T-helper 2 cell (primary cell): ENCODE measurements around the gene RBM19.
"Not testable (repeated sequence)": the region's sequence is repeated elsewhere in the genome, so short reads cannot be mapped to it uniquely, and the experiment has no call there.

Experiments
- DNase-seq, 5 experiments: peaks; one replicate each; pipeline versions ENCODE4 v3.0.0 to v3.0.0-alpha.2; 2012 to 2022
- total RNA-seq, 2 donors: gene quantifications; one replicate each; lab custom pipeline; 2026; lab: John Stamatoyannopoulos, UW

The RBM19 gene
- total RNA-seq = 87.3 to 96.3 reads per million in 2 donors

- peak; percentile 92 to 96 (median 95) for DNase-seq
Measured at GRCh38 chr12:113965951-113966797, at the start of gene RBM19. RBM19 (minus strand) TSS chr12:113966325; CDS start chr12:113966227, 98 bp downstream.

GRCh38 chr12:114015851-114016250, 49.7 kb upstream of the RBM19 start:
- DNase-seq = no peak

DNA sequence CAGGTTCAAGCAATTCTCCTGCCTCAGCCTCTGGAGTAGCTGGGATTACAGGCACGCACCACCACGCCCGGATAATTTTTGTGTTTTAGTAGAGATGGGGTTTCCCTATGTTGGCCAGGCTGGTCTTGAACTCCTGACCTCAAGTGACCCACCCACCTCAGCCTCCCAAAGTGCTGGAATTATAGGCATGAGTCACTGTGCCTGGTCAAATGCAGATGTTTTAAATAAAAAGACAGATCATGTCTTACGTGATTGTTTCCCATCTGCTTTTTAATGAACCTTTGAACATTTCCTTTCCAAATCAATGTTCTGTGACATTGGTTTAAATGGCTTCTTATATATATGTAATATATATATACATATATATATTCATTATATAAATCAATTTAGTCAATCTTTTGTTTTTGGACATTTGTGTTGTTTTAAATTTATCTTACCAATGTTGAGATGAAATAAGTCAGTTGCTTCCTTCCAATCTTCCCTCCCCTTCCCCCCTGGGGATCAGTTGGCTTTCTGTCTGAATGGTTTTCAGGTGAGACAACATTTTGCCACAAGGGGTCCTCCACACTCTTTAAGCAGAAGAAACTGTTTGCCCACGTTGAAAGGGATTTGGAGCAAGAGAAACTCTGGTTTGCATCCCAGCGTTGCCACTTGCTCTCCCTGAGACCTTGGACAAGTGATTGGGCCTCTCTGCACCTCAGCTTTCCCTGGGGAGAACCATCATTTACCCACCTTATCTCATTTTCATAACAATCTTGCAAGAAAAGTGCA, 47.6 kb upstream of the RBM19 start:
- no peak for DNase-seq

GRCh38 chr12:114012744-114013431, 46.8 kb upstream of the RBM19 start:
- DNase-seq = no peak

DNA sequence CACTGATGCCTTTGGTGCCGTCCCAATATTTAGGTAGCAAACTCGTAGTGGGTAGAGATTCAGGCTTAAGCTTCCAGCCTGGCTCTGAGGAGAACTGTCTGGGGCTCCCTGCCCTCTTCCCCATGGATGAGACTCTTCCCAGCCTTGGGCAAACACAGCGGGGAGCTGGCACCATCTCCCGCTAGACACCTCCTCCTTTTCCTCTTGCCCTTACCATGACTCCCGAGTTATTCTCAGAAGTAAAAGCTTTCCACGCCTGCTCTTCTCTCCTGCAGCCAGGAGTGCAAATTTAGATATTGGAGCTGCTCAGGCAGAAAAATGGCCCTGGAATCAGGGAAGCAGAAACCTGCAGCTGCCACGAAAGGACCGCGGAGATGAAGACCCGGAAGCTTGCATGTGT, 45.6 kb upstream of the RBM19 start:
- DNase-seq = no peak

DNA sequence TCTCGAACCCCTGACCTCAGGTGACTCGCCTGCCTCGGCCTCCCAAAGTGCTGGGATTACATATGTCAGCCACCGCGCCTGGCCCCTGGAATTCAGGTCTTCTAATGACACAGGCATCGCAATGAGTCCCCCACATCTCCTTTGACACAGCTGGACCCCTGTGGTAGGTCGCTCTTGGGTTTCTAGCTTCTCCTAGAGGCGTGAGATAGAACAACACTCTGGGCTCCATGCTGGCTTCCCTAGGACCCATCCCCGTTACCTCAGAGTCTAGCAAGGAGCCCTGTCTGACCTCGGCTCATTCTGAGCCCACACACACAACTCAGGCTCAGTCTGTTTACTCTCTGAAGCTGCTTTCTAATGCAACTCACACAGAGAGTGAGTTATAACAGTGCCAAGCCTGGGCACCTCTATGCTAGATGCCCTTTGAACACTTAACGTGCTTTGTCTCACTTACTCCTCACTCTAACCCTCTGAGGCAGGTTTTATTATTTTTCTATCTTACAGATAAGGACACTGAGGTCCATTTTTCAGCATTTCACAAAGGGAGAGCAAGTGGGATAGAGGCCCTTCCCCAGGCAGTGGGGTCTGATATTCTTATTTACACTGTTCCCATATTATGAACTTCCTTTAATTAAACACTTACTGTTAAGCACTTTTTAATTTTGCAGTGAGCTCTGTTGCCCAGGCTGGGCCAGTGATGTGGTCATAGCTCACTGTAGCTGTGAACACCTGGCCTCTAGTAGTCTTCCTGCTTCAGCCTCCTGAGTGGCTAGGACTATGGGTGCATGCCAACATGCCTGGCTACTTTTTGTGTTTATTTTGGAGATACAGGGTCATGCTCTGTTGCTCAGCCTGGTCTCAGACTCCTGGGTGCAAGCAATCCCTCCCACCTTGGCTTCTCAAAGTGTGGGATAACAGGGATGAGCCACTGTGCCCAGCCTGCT, 40.6 kb upstream of the RBM19 start:
- no peak for DNase-seq

DNA sequence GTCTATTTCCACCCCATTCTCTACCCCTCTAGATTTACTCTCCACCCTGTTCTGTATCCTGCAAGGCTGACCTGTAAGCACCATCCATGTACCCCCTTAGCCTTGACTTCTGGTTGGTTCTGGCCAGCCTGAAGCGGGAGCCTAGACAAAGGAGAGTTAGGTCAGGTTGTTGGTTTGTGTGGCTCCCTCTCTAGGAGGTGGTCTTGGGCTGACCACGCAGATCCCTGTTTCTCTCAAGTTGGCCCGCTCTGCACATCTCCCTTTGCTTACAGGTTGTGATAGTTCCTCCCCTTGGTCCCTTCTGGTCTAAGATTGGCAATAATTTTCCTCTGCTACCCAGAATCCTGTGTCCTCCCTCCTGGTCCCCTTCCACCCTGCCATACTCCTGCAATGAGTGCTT, 38.3 kb upstream of the RBM19 start:
- DNase-seq = no peak

DNA sequence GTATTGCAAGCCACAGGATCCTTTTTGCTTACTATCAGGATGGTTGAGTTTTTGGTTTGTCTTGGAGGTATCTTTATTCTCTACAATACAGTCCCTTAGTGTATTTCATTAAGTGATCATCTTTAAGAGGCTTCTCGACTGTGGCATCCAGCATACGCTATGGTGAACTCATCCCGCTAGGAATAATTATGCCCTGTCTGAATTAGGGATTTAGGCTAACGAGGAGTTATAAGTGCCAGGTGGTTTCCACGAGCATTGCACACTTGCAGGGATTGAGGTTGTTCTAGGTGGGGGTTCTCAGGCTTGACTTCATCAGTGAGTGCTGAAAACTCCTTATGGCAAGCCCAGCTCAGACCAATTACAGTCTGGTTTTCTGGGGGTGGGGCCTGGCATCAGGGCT, 37.2 kb upstream of the RBM19 start:
- no peak for DNase-seq

DNA sequence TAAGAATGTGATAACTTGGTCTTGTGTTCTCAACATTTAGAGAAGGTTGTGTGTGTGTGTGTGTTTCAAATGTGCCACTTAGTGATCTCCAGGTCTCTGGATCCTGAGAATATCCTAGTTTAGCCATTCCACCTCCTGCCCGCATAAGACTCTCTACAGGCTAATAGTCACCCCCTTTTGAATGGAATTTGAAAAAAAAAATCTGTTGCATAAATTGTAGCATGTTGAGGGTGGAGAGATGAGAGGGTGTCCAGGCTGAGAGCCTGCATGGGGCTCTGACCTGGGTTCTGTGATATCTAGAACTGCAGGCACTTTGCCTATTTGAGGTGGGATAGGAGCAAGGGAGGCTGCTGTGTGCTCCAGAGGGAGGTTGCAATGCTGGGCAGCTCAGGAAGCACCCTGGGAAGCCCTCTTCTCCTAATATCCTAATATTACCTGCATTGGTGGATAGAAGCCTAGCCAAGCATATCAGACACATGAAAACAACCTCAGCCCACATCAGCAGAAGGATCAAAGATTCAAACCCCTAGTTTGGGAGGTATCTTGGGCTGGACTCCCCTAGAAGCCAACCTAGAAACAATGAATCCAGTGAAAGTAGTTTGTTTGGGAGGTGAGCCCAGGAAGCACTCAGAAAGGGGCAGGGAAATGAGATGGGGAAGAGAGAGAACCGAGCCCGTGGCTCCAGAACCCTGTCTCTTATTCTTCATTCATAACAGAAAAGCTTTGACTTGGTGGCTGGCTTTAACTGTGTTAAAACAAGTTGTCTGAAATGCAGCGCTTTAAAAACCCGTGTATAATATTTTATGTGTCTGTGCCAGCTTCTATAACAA, 35.6 kb upstream of the RBM19 start:
- DNase-seq = no peak

GRCh38 chr12:114000861-114001260, 34.7 kb upstream of the RBM19 start:
- DNase-seq = no peak

DNA sequence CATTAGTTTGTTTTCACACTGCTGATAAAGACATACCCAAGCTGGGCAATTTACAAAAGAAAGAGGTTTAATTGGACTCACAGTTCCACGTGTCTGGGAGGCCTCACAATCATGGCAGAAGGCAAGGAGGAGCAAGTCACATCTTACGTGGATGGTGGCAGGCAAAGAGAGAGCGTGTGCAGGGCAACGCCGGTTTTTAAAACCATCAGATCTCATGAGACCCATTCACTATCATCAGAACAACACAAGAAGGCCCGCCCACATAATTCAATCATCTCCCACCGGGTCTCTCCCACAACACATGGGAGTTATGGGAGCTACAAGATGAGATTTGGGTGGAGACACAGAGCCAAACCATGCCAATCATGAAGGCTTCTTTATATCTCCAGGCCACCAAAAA, 34.1 kb upstream of the RBM19 start:
- not testable (repeated sequence) for DNase-seq

GRCh38 chr12:113997365-113997764, 31.2 kb upstream of the RBM19 start:
- DNase-seq = no peak

- no peak for DNase-seq
Measured at GRCh38 chr12:113996026-113996425, 29.9 kb upstream of the RBM19 start.

DNA sequence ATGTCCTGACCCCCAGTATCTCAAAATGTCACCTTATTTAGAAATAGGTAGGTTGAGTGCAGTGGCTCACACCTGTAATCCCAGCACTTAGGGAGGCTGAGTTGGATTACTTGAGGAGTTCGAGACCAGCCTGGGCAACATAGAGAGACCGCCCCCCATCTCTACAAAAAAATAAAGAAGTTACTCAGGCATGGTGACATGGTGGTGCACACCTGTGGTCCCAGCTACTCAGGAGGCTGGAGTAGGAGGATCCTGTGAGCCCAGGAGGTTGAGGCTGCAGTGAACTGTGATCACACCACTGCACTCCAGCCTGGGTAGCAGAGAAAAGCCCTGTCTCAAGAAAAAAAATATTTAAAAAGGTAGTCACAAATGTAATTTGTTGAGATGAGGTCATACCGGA, 27.9 kb upstream of the RBM19 start:
- no peak for DNase-seq

- not testable (repeated sequence) for DNase-seq
Measured at GRCh38 chr12:113992751-113993150, 26.6 kb upstream of the RBM19 start.

- DNase-seq = no peak
Measured at GRCh38 chr12:113991224-113992044, 25.3 kb upstream of the RBM19 start.

- DNase-seq = no peak
Measured at GRCh38 chr12:113990250-113991223, 24.4 kb upstream of the RBM19 start.

DNA sequence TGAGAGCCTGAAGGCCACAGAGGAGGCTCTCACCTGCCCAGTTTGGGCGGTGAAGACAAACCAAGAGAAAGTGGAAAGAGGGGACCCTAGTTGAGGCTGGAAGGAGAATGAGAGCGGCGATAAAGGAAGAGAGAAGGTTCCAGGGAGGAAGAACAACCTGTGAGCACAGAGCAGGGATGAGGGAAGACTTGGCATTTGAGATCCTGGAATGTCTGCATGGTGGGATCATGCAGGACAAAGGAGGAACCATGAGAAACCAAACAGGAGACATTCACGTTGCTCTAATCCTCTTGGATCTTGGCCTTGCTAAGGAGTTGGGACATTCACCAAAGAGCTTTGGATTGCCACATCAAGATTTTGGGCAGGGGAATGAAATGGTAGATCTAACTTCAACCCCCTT, 22.9 kb upstream of the RBM19 start:
- DNase-seq = no peak

DNA sequence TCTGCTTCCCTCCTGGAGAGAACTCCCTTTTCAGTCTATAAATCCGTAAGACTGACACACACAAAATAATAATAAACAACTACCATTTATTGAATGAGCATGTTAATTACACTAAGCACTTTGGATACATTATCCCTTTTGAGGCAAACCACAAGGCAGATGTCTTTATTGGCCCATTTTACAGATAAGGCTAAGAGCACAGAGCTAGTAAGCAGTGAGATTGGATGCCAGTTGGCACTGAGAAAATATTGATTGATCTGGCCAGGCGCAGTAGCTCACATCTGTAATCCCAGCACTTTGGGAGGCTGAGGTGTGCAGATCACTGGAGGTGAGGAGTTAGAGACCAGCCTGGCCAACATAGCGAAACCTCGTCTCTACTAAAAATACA, 21.9 kb upstream of the RBM19 start:
- no peak for DNase-seq
